NB4 (cell line): ENCODE results near the gene PREP.

ENCODE experiments used
- CTCF ChIP-seq: IDR thresholded peaks from one replicate; pipeline ENCODE4 v1.5.1; 2012; ENCODE audit warnings: low read depth, low read length
- MAX ChIP-seq: IDR thresholded peaks from 2 replicates; pipeline ENCODE4 v1.6.1; 2011; ENCODE audit warnings: low read depth, low read length

GRCh38 chr6:105382496-105382895 is 20.4 kb downstream of the PREP start:
- TF ChIP-seq CTCF = no peak
- no peak for TF ChIP-seq MAX
